Kasumi-1 (cell line): Measurements from ENCODE around the gene PRKAR2A.
"Not testable (repeated sequence)": the region's sequence is repeated elsewhere in the genome, so short reads cannot be mapped to it uniquely, and the experiment has no call there.

Experiments used
- DNase-seq, 2 experiments: peaks; one replicate each; lab custom pipeline; 2025; lab: John Stamatoyannopoulos, UW

The PRKAR2A gene

DNA sequence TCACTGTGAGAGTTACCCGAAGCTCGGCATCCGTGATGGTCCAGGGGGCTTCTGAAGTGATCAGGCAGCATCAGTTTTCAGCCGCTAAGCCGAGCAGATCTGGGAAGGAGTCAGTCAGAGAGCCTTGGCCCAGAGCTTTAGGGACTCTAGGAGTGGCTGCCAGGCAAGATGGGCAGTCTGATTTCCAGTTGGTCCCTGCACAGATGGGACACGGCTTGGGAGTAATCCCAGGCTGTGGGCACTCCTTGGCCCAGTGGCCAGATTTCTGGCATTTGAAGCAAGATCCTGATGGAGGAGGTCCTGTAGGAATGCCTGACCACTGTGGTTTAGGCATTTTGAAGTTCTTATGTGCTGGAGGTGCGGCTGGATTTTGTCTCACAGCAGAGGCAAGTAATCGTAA, 120.2 kb downstream of the PRKAR2A start:
- no peak for DNase-seq

DNA sequence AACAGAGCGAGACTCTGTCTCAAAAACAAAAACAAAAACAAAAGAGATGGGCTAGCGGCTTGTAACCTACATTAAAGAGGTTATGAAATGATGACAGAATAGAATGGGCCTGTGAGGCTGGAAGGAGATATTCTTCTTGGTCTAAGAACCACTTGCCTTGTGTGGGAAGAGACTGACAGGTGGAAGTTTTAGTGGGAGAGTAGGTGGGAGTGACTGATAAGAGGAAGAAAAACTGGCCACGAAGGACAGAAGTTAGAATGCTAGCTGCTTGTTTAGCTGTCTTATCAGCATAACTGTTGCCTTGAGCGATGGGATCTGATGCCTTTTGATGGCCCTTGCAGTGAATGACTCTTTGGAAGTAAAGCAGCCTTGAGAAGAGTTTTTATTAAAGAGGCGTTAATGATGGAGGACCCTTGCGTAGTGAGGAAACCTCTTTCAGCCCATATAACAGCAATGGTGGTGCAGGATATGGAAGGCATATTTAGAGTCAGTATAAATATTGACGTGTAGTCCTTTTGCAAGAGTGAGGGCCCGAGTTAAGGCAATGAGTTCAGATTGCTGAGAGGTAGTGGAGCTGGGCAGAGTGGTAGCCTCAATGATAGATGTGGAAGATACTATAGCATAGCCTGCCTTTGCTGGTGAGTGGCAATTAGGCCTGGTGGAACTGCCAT, 122.4 kb downstream of the PRKAR2A start:
- not testable (repeated sequence) for DNase-seq

GRCh38 chr3:48723725-48724124, 123.9 kb downstream of the PRKAR2A start:
- no peak for DNase-seq

DNA sequence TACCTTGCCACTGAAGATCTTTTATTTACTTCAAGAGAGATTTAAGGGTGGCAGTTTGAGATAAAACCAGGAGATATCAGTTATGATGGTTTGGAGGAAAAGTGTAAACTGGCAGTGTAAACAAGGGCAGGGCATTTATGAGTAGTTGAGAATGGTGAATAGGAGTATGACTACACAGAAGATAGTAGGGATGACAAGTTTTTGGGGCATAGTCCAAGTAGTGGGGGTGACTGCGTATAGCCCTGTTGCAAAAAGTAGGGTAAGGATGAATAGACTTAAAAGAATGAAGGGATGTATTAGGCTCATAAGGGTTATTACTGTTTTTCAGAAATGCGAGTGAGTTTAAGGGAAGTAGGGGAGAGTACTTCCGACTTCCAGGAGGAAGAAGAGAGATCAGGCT, 124.4 kb downstream of the PRKAR2A start:
- DNase-seq = not testable (repeated sequence)

GRCh38 chr3:48716982-48717746, 130.5 kb downstream of the PRKAR2A start, which contains the start of gene IP6K2:
Gene IP6K2, minus strand, starts transcription at chr3:48717221. Its CDS starts 21,930 bp downstream, at chr3:48695291.
- DNase-seq = peak; percentile 96 to 98

GRCh38 chr3:48716508-48716981, 131.1 kb downstream of the PRKAR2A start:
- peak; percentile 14 to 27 for DNase-seq

- no peak for DNase-seq
Measured at GRCh38 chr3:48715174-48715800, 132.4 kb downstream of the PRKAR2A start.

DNA sequence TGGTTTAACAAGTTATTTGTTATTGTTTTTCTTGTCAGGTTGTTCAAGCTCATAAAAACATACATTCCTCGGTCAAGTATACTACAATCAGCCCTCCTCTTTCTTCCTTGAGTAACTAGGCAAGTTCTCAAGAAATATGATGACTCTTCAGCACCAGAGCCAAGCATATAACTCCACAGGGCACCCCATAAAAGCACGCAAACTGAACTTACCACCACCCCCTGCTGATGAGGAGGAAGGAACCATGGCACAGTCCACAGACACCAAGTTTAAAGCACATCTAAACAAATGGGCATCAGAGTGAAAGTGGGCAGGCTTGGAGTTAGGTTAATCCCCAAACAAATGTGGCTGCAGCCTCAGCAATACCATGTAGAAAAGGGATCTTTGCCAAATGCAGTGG, 135.9 kb downstream of the PRKAR2A start:
- no peak for DNase-seq

DNA sequence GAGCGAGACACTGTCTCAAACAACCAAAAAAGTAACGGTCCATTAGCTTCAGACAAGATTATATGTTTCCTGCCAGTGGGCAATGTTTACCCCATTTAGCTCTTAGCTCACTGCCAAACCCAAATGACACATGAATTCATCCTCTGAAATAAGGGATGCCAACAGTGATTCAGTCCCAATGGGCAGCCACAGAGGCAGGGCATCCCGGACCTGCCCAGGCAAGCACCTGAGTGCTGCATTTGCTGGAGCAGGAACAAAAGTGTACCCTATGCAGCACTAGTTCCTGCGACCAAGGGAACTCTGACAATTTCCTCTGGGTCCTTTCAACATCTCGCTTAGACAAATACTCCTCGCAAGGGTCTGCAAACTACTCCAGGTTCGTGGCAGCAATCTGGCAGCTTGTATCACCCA, 138.6 kb downstream of the PRKAR2A start:
- no peak for DNase-seq

DNA sequence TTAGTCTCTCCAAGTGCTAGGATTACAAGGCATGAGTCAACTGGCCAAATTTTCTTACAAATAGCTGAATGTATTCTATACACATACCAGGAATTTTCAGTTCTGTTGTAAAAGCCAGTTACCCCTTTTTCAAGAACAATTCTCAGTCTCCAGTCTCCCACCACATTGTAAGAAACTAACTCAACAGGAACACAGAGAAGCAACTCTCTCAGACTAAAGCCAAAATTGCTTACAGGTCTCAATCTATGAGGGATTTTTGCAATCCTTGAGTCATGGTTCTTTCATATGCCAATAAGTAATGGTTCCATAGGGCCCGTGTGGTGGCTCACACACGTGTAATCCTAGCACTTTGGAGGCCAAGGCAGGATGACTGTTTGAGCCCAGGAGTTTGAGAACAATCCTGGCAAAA, 139.2 kb downstream of the PRKAR2A start:
- DNase-seq = no peak

GRCh38 chr3:48707157-48707556, 140.5 kb downstream of the PRKAR2A start:
- DNase-seq = no peak

DNA sequence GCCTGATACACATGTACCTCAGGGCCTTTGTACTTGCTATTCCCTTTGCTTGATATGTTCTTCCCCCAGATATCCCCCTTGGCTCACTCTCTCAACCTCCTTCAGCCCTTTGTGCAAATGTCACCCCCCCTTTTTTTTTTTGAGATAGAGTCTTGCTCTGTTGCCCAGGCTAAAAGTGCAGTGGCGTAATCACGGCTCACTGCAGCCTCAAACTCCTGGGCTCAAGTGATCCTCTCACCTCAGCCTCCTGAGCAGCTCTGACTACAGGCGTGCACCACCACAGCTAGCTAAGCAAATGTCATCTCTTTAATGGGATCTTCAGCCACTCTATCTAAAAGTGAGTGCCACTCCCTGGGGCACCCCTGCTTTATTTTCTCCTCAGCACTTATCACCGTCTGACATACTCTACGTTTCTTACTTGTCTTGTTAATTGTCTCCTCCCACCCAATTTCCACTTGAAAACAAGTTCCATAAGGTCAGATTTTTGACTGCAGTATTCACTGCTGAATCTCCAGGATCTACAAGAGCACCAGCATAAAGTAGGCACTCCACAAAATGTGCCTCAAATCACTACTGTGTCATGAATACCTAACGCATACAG, 145.3 kb downstream of the PRKAR2A start:
- no peak for DNase-seq

DNA sequence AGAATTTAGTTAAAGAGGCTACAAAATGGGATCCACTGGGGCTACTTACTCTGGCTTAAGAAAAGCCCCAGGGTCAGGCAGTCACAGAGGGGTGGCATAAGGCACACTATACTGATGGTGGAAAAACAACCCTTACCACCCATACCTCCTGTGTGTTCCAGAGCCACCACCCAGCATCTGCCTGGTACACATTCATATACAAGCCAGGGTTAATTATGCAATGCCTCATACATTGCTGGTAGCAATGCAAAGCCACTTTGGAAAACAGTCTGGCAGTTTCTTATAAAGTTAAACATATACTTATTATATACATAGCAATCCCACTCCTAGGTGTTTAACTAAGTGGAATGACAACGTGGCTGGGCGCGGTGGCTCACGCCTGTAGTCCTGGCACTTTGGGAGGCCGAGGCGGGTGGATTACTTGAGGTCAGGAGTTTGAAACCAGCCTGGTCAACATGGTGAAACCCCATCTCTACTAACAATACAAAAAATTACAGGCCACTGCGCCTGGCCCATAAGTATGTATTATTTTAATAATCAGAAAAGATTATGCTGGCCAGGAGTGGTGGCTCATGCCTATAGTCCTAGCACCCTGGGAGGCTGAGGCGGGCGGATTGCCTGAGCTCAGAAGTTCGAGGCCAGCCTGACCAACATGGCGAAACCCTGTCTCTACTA, 146.8 kb downstream of the PRKAR2A start:
- no peak for DNase-seq

GRCh38 chr3:48698891-48699290, 148.8 kb downstream of the PRKAR2A start:
- DNase-seq = no peak

- peak; percentile 12 to 18 for DNase-seq
Measured at GRCh38 chr3:48697952-48698351, 149.7 kb downstream of the PRKAR2A start.

- no peak for DNase-seq
Measured at GRCh38 chr3:48696601-48697000, 151.1 kb downstream of the PRKAR2A start.
